Stimulated activated naive CD8-positive, alpha-beta T cell treated with anti-CD3 and anti-CD28 coated beads, Interleukin-15, Interleukin-2, amounts not matched to agents 100 ng/mL and 50 ng/mL, for 24 hours (primary cell): ENCODE measurements around the gene HSPA1B.
A peak's percentile ranks its signal among the peaks of the same experiment; 100 is the strongest.
"Not testable (repeated sequence)": the region's sequence is repeated elsewhere in the genome, so short reads cannot be mapped to it uniquely, and the experiment has no call there.

Source experiments
- H3K27ac Mint-ChIP-seq: one replicate; pipeline ENCODE4 v1.8.0; 2021; ENCODE audit warnings: mild to moderate bottlenecking, mixed read lengths
- H3K27me3 Mint-ChIP-seq: one replicate; pipeline ENCODE4 v1.8.0; 2021; ENCODE audit warnings: mixed read lengths
- H3K36me3 Mint-ChIP-seq: one replicate; pipeline ENCODE4 v1.8.0; 2021; ENCODE audit warnings: low read depth, mixed read lengths
- H3K4me1 Mint-ChIP-seq: one replicate; pipeline ENCODE4 v1.8.0; 2021; ENCODE audit warnings: low read depth, mixed read lengths
- H3K4me3 Mint-ChIP-seq: one replicate; pipeline ENCODE4 v1.8.0; 2021; ENCODE audit warnings: mild to moderate bottlenecking, mixed read lengths
- H3K9me3 Mint-ChIP-seq: one replicate; pipeline ENCODE4 v1.8.0; 2021; ENCODE audit warnings: mixed read lengths

The HSPA1B gene

GRCh38 chr6:31794294-31794865 is 33.2 kb upstream of the HSPA1B start:
- Mint-ChIP-seq H3K27ac (peak overlapping the region; percentile 82), H3K9me3 (no peaks in the 10 kb centered on the region), H3K4me3 (peak overlapping the region; percentile 87), H3K36me3 (peaks cover 43% of the 10 kb centered on the region), H3K4me1 (peaks cover 64% of the 10 kb centered on the region), H3K27me3 (no peaks in the 10 kb centered on the region)

- Mint-ChIP-seq H3K36me3 (peaks cover 38% of the 10 kb centered on the region), H3K27ac (peak overlapping the region; percentile 98), H3K27me3 (no peaks in the 10 kb centered on the region), H3K9me3 (no peaks in the 10 kb centered on the region), H3K4me1 (peaks cover 61% of the 10 kb centered on the region), H3K4me3 (peak overlapping the region; percentile 87)
Observed at GRCh38 chr6:31794866-31795615, 32.5 kb upstream of the HSPA1B start.

GRCh38 chr6:31795616-31796298 is 31.8 kb upstream of the HSPA1B start, which contains the start of gene VARS1:
Gene VARS1, minus strand, starts transcription at chr6:31795752. Its CDS starts 535 bp downstream, at chr6:31795217.
- H3K9me3 Mint-ChIP-seq = no peaks in the 10 kb centered on the region
- peak within 1 kb of the TSS; percentile 98 for H3K27ac Mint-ChIP-seq
- peaks cover 32% of the 10 kb centered on the region for H3K36me3 Mint-ChIP-seq
- peaks cover 57% of the 10 kb centered on the region for H3K4me1 Mint-ChIP-seq
- H3K4me3 Mint-ChIP-seq = peak within 1 kb of the TSS; percentile 87
- H3K27me3 Mint-ChIP-seq = no peaks in the 10 kb centered on the region

DNA sequence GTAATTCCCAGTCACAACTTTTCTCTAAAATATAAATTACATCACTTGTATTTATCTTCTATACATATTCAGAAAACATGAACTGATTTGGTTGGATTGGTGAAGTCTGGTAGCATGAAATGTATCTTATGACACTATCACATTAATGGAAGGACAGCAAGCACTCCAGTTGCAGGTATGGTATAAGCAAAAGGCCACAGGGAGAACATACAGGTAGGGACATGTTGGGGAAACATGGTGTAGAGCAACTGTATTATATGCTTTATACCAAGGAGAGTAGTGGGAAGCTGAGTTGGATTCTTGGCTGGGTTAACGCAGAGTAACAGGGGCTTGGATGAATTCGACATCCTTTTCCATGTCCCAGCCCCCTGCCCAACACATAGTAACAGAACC is 30.5 kb upstream of the HSPA1B start:
- no peaks in the 10 kb centered on the region for H3K9me3 Mint-ChIP-seq
- H3K27me3 Mint-ChIP-seq = no peaks in the 10 kb centered on the region
- H3K4me3 Mint-ChIP-seq = peak overlapping the region; percentile 25
- H3K36me3 Mint-ChIP-seq = peaks cover 30% of the 10 kb centered on the region
- H3K27ac Mint-ChIP-seq = peak overlapping the region; percentile 24
- peaks cover 56% of the 10 kb centered on the region for H3K4me1 Mint-ChIP-seq

- Mint-ChIP-seq H3K9me3 (no peaks in the 10 kb centered on the region), H3K27me3 (no peaks in the 10 kb centered on the region), H3K4me1 (peaks cover 52% of the 10 kb centered on the region), H3K27ac (peak overlapping the region; percentile 74), H3K36me3 (peaks cover 24% of the 10 kb centered on the region), H3K4me3 (peak overlapping the region; percentile 19)
Observed at GRCh38 chr6:31797588-31797987, 29.9 kb upstream of the HSPA1B start.

- H3K4me1 Mint-ChIP-seq = peaks cover 48% of the 10 kb centered on the region
- peaks cover 22% of the 10 kb centered on the region for H3K36me3 Mint-ChIP-seq
- no peaks in the 10 kb centered on the region for H3K27me3 Mint-ChIP-seq
Observed at GRCh38 chr6:31799781-31800180, 27.8 kb upstream of the HSPA1B start.

GRCh38 chr6:31801031-31801927 is 26.3 kb upstream of the HSPA1B start:
- Mint-ChIP-seq H3K4me1 (peaks cover 46% of the 10 kb centered on the region), H3K36me3 (peaks cover 24% of the 10 kb centered on the region)
- not testable (repeated sequence) for H3K27me3 Mint-ChIP-seq, H3K4me3 Mint-ChIP-seq, H3K27ac Mint-ChIP-seq, H3K9me3 Mint-ChIP-seq

More at GRCh38 chr6:31799781-31800180, 27.8 kb upstream of the HSPA1B start:
- Mint-ChIP-seq H3K4me3 (no peak overlapping the region), H3K9me3 (no peaks in the 10 kb centered on the region), H3K27ac (no peak overlapping the region)

DNA sequence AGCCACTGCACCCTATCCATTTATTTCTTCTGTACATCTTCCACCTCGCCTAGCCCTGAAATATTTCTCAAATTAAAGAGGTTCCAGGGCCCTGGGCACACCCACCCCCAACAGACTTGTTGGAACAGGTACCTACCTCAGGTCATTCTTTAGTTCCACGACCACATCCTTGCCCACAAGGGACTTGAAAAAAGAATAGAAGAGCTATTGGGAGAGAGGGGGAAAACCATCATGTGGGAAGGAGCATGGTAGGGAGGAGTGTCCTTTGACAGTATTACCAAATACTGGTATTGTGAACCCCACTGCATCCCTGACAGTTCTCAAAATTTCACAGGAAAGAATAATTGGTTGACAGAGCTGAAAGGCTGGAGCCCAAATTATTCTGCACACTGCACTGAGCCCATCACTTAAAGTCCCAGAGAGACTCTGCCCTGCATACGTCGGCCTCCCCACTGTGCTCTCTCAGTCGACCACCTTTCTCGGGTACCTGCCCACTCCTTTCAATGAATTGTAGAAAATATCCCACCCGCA is 21.5 kb upstream of the HSPA1B start:
- Mint-ChIP-seq H3K27me3 (no peaks in the 10 kb centered on the region), H3K4me1 (peaks cover 32% of the 10 kb centered on the region), H3K36me3 (peaks cover 26% of the 10 kb centered on the region), H3K4me3 (peak overlapping the region; percentile 99), H3K9me3 (no peaks in the 10 kb centered on the region), H3K27ac (peak overlapping the region; percentile 97)

DNA sequence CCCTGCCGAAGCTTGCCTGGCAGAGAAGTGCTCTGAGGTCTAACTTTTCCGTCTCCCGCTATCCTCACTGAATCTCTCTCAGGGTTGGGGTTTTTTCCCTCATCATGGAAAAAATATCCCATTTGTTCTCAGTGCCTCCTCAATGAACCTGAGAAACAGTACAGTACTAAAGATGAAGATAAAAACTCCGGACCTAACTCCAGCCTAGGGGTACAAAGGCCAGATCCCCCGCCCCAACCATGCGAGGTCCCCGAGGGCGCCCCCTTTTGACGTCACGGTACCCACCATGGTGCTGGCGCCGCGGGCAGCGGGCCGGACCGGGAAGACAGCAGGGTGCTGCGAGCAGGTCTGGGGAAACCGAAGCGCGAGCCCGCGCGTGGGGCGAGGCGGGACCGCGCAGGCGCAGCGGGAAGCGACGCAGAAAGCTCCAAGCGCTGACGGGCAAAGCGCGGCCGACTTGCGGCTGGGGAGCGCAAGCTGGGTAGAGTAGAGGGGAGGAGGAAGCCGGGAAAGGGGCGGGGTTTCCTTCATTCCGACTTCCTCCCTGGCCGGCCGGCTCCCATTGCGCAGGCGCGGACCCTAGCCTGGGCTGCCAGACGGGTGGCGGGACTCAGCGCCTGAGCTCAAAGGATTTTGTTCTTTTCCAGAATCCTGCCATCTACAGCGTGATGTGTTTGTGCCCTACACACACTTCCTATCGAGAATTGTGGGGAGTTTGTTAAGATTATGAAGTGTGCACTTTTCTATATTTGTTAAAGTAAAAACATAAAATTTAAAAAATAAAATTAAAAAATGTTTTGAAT is 20.9 kb upstream of the HSPA1B start, which contains the start of gene LSM2:
TSS of gene LSM2 (minus strand) at position 497 of the 803 bp plus-strand sequence. CDS start at position 288, 209 bp downstream.
- no peaks in the 10 kb centered on the region for H3K27me3 Mint-ChIP-seq

DNA sequence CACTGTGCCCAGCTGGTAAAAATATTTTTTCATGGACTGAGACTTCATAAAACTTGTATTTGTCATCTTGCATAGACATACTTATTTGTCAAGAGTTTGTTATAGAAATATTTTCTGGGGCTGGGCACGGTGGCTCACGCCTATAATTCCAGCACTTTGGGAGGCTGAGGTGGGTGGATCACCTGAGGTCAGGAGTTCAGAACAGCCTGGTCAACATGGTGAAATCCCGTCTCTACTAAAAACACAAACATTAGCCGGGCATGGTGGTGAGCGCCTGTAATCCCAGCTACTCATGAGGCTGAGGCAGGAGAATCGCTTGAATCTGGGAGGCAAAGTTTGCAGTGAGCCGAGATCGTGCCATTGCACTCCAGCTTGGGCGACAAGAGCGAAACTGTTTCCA is 18.9 kb upstream of the HSPA1B start:
- H3K27ac Mint-ChIP-seq, H3K9me3 Mint-ChIP-seq, H3K27me3 Mint-ChIP-seq, H3K4me3 Mint-ChIP-seq: not testable (repeated sequence)
- peaks cover 11% of the 10 kb centered on the region for H3K36me3 Mint-ChIP-seq
- H3K4me1 Mint-ChIP-seq = peaks cover 39% of the 10 kb centered on the region

More for the DNA sequence above, 20.9 kb upstream of the HSPA1B start, which contains the start of gene LSM2:
- Mint-ChIP-seq H3K4me1 (peaks cover 29% of the 10 kb centered on the region), H3K27ac (peak within 1 kb of the TSS; percentile 97), H3K9me3 (no peaks in the 10 kb centered on the region), H3K36me3 (peaks cover 19% of the 10 kb centered on the region), H3K4me3 (peak within 1 kb of the TSS; percentile 99)

DNA sequence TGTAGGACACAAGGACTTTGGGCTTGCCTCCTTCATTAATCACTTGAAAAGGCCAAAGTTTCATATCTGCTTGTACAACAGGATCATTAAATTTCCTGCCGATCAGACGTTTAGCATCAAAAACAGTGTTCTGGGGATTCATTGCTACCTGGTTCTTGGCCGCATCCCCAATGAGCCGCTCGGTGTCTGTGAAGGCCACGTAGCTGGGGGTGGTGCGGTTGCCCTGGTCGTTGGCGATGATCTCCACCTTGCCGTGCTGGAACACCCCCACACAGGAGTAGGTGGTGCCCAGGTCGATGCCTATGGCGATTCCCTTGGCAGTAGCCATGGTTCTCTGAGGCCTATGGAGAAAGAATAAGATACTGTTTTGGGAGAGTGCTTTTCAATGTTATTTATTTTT is 15.9 kb upstream of the HSPA1B start:
- no peak overlapping the region for H3K27ac Mint-ChIP-seq
- H3K4me1 Mint-ChIP-seq = peaks cover 38% of the 10 kb centered on the region
- H3K4me3 Mint-ChIP-seq = no peak overlapping the region
- no peaks in the 10 kb centered on the region for H3K9me3 Mint-ChIP-seq
- no peaks in the 10 kb centered on the region for H3K36me3 Mint-ChIP-seq
- H3K27me3 Mint-ChIP-seq = no peaks in the 10 kb centered on the region

DNA sequence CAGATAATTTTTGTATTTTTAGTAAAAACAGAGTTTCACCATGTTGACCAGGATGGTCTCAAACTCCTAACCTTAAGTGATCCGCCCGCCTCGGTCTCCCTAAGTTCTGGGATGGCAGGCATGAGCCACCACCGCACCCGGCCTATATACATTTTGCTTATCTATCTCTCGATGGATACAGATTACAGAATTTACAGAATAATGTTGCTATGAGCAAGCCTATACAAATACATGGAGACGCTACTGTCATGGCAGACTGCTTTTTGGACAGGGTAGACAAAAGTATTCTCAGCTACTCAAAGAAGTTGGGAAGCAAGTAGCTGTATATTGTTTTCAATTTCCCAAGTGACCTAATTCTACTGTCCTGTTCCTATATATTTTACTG is 14.1 kb upstream of the HSPA1B start:
- Mint-ChIP-seq H3K27ac (peak overlapping the region; percentile 86), H3K36me3 (no peaks in the 10 kb centered on the region), H3K4me3 (peak overlapping the region; percentile 65), H3K4me1 (peaks cover 45% of the 10 kb centered on the region), H3K9me3 (no peaks in the 10 kb centered on the region), H3K27me3 (no peaks in the 10 kb centered on the region)

GRCh38 chr6:31814677-31815024 is 12.9 kb upstream of the HSPA1B start:
- H3K27ac Mint-ChIP-seq = peak overlapping the region; percentile 92

More at GRCh38 chr6:31814677-31815024, 12.9 kb upstream of the HSPA1B start:
- Mint-ChIP-seq H3K27me3 (no peaks in the 10 kb centered on the region), H3K9me3 (no peaks in the 10 kb centered on the region), H3K36me3 (no peaks in the 10 kb centered on the region), H3K4me1 (peaks cover 53% of the 10 kb centered on the region), H3K4me3 (peak overlapping the region; percentile 83)
